WTC11 (cell line): Measurements from ENCODE around the gene ZNF41.

Experiments used
- ATF2 ChIP-seq: sonication (generic); formaldehyde crosslinking; IDR thresholded peaks from 2 replicates; pipeline ENCODE4 v1.8.1; 2022; ENCODE audit warnings: low read depth, missing genetic modification reagents, borderline replicate concordance
- CREB1 ChIP-seq: sonication (generic); formaldehyde crosslinking; IDR thresholded peaks from 2 replicates; pipeline ENCODE4 v1.8.0; 2023; ENCODE audit warnings: mild to moderate bottlenecking, missing genetic modification reagents
- HMGXB4 ChIP-seq: sonication (generic); formaldehyde crosslinking; IDR thresholded peaks from 2 replicates; pipeline ENCODE4 v1.8.1; 2023; ENCODE audit warnings: mild to moderate bottlenecking, moderate library complexity, missing genetic modification reagents
- MAX ChIP-seq: sonication (generic); formaldehyde crosslinking; IDR thresholded peaks from 2 replicates; pipeline ENCODE4 v1.8.0; 2022; ENCODE audit warnings: mild to moderate bottlenecking, missing genetic modification reagents
- NR2C2 ChIP-seq: sonication (generic); formaldehyde crosslinking; IDR thresholded peaks from 2 replicates; pipeline ENCODE4 v1.8.0; 2022; ENCODE audit warnings: mild to moderate bottlenecking, missing genetic modification reagents
- SP1 ChIP-seq: sonication (generic); formaldehyde crosslinking; conservative IDR thresholded peaks from 2 replicates; pipeline ENCODE4 v1.8.1; 2022; ENCODE audit warnings: missing genetic modification reagents
- TCF7 ChIP-seq: sonication (generic); formaldehyde crosslinking; IDR thresholded peaks from 2 replicates; pipeline ENCODE4 v1.8.0; 2022; ENCODE audit warnings: mild to moderate bottlenecking, low read depth, missing genetic modification reagents, moderate library complexity
- ZNF121 ChIP-seq: sonication (generic); formaldehyde crosslinking; IDR thresholded peaks from 2 replicates; pipeline ENCODE4 v1.8.0; 2023; ENCODE audit warnings: missing genetic modification reagents
- TF ChIP-seq, protein P1 (sequence below): fragments of 200-600 bp; IDR thresholded peaks from 2 replicates; pipeline ENCODE4 v1.8.0; 2022; ENCODE audit warnings: antibody characterized with exemption
- TF ChIP-seq, protein P2 (sequence below): sonication (generic); formaldehyde crosslinking; IDR thresholded peaks from 2 replicates; pipeline ENCODE4 v1.8.0; 2022; ENCODE audit warnings: mild to moderate bottlenecking, missing genetic modification reagents

DNA sequence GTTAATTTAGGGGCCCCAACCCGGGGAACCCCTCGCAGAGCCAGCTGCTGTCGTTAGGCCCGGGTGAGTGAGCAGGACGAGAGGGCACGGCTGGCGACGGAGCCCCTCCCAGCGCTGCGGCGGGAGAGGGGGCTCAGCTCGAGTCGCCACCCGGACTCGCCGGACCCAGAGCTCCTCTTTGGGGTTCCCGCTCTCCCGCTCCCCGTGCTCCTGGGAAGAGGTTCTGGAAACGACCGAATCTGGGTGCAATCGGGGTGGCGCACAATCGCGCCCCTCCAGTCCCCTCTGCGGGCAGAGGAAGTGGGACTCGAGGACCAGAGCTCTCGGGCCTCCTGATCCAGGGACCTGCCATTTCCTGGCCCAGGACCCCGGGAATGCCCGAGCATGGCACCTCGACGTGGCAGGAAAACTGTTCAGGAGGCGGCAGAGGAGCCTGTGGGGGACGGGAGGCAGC, 40.7 kb upstream of the ZNF41 start:
- TF ChIP-seq SP1 (CRISPR knock-in tag) (no peak), NR2C2 (CRISPR knock-in tag) (no peak), MAX (CRISPR knock-in tag) (no peak), TCF7 (CRISPR knock-in tag) (no peak), ZNF121 (no peak), CREB1 (CRISPR knock-in tag) (no peak), HMGXB4 (CRISPR knock-in tag) (no peak), ATF2 (CRISPR knock-in tag) (no peak)
- TF ChIP-seq, protein P1, sequence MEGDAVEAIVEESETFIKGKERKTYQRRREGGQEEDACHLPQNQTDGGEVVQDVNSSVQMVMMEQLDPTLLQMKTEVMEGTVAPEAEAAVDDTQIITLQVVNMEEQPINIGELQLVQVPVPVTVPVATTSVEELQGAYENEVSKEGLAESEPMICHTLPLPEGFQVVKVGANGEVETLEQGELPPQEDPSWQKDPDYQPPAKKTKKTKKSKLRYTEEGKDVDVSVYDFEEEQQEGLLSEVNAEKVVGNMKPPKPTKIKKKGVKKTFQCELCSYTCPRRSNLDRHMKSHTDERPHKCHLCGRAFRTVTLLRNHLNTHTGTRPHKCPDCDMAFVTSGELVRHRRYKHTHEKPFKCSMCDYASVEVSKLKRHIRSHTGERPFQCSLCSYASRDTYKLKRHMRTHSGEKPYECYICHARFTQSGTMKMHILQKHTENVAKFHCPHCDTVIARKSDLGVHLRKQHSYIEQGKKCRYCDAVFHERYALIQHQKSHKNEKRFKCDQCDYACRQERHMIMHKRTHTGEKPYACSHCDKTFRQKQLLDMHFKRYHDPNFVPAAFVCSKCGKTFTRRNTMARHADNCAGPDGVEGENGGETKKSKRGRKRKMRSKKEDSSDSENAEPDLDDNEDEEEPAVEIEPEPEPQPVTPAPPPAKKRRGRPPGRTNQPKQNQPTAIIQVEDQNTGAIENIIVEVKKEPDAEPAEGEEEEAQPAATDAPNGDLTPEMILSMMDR, result no peak
- TF ChIP-seq, protein P2, sequence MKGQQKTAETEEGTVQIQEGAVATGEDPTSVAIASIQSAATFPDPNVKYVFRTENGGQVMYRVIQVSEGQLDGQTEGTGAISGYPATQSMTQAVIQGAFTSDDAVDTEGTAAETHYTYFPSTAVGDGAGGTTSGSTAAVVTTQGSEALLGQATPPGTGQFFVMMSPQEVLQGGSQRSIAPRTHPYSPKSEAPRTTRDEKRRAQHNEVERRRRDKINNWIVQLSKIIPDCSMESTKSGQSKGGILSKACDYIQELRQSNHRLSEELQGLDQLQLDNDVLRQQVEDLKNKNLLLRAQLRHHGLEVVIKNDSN (CRISPR knock-in tag), result no peak
